ENCODE measurements around the gene GTF2F1.
"Not testable (repeated sequence)": the region's sequence is repeated elsewhere in the genome, so short reads cannot be mapped to it uniquely, and the experiment has no call there.

GTF2F1 gene

DNA sequence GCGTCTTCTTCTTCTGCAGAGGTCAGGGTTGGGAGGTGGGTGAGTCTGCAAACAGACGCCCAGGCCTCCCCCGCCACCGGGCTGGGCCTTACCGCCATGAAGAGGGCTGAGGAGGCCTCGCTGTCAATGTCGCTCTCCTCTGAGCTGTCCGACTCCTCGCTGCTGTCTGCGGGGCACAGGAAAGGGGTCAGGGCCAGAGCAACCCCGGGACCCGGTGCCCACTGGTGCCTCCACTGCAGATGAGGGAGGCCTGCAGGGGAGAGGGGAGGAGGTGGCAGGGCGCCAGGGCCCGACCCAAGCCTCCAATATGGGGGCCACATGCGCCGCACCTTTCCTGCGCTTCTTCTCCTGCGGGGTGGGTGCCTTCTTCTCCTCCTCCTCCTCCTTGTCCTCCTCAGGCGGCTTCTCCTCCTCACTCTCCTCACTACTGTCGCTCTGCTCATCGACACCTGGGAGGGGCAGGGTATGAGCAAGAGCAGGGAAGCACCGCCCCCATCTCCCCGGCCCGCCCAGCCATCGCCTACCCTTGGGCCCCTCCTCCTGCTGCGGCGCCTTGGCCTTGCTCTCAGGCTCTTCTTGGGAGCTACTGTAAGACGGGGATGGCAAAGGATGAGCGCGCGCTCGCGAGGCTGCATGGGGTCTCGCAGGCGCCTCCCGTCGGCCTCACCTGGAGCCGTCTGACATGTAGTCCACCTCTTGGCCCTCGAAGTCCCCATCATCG, 11.8 kb downstream of the GTF2F1 start:
- no peak for DNase-seq

DNA sequence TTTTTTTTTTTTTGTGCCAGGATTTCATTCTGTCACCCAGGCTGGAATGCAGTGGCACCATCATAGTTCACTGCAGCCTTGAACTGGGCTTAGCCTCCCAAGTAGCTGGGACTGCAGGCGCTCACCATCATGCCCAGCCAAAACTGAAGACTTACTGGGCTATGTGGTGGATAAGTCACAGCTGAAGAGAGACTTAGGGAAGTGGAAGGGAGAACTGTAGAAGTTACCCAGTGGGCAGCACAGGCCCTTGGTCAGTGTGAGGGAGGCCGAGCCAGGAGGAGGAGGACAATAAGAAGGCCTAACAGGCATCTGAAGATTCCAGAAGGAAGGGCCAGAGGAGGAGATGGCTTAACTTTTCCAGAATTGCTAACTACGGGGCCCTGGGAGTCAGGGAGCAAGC, 13.2 kb downstream of the GTF2F1 start:
- DNase-seq = no peak

DNA sequence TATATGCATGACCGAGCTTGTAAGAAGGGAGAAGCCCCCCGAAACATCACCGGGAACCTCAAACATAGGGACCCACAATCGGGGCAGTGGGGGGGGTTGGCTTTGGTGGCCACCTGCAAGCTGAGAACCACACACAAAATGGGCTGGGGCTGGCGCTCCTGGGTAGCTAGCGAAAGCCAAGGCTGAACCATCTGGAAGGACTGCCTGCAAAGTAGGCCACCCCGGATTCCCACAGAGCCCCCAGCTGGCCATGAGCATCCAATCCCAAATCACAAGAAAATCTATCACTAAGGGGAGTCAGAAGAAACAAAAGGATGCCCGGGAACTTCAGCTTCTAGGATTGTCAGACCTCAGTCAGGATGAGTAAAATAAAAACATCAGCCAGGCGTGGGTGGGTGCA, 14.5 kb downstream of the GTF2F1 start:
- DNase-seq = no peak

DNA sequence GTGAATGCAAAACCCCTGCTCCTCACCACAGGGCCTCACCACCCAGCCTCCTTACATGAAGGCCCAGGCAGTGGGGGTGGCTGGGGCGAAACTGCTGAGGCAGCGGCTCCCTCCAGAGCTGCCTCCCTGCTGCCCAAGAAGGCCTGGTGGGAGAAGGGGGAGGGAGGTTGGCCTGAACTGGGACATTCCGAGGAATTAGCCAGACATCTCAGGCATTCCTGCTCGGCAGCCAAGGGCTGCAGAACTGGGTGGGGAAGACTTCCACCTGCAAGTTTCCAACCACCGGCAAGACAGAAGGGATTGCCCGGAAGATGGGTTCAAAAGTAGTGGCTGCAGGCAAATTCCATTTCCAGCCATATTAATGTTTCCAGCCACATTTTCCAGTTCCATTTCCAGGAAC, 14.9 kb downstream of the GTF2F1 start:
- DNase-seq = no peak

DNA sequence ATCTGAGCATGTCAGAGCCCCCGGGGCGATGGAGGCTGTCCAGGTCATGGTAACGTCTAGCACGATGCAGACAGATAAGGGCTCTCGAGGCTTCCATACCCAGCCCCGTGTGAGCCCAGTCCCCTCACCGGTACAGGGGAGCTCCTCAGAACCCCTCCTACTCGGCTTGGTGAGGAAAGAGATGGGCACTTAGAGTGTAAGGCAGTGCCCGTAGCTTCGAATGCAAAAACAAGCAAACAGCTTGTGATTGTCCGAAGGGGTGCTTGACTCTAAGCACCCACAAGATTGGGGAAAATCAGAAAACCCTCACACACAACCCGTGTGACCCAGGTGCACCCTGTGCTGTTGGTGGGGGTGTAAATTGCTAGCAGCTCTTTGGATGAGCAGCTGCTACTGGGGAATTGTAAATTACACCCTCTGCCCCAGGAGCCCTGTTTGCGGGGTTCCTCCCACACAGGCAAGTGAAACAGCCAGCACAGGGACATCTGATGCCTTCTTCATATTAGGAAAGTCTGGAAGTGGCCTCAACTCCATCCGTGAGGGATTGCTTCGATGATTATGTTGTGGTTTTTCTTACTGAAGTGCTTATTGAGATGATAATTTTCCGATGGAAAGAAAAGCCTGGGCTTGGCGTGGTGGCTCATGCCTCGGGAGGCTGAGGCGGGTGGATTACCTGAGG, 16.3 kb downstream of the GTF2F1 start:
- DNase-seq = no peak

DNA sequence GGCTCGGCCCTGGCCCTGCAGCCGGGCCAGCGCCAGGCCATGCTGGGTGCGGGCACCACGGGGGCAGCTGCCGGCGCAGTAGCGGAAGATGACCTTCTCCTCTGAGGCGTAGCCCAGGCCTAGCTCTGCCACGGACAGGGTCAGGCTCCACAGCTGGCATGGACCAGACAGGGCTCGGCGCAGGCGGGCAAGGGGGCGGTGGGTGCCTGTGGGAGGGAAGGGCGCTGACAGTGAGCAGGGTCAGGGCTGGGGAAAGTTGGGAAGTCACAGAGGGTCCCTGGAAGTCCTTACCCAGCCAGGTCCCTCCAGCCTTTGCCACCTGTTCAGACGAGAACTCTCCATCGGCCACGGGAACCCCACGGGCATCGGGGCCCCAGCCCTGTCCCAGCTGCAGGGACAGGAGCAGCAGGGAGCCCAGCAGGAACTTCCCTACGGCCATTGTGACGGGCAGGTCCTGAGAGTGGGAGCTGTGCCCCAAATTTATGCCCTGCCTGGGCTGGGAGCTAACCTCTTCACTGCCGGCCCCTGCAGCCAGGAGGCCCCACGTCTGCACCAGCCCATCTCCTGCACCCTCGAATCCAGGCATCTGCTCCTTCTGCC, 17.5 kb downstream of the GTF2F1 start, which contains the start of gene PSPN:
Gene PSPN, minus strand, starts transcription at position 523 of the 600 bp plus-strand sequence. Its CDS starts 84 bp downstream, at position 439.
- no peak for DNase-seq

DNA sequence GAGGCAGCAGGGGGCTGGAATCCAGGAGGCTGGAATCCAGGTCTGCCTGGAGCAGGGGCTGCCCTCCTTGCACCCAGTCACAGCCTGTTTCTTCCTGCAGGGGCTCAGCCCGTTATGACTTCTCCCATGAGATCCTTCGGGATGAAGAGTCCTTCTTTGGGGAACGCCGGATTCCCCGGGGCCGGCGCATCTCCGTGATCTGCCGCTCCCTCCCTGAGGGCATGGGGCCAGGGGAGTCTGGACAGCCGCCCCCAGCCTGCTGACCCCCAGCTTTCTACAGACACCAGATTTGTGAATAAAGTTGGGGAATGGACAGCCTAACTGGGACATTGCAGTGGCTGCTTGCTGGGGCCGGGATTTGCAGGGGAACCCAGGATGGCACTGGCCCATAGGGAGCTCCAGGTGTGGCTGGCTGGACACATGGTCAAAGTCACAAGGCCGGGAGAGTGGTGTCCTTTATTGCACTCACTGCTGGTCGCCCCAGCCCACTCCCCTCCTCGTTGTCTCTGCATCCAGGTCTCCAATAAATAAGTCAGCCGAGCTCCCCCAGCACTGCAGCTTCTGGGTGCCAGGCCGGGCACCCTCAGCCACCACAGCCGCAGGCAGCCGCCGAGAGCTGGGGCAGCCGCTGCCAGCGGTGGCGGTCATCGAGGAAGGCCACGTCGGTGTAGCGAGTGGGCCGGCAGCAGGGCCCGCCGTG, 18.1 kb downstream of the GTF2F1 start:
- DNase-seq = no peak

DNA sequence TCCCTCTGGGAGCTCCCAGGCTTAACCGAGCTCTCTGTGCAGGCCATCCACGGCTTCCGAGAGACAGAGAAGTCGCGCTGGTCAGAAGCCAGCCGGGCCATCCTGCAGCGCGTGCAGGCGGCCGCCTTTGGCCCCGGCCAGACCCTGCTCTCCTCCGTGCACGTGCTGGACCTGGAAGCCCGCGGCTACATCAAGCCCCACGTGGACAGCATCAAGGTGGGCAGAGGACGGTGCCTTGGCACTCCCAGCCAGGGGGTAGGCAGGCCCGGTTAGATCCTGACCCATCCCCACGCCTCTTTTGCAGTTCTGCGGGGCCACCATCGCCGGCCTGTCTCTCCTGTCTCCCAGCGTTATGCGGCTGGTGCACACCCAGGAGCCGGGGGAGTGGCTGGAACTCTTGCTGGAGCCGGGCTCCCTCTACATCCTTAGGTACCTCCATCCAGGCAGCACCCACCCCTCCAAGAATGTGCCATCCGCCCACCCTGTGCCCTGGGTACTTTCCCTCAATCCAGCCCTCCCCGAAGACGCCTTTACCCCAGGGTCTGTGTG, 18.7 kb downstream of the GTF2F1 start:
- no peak for DNase-seq

DNA sequence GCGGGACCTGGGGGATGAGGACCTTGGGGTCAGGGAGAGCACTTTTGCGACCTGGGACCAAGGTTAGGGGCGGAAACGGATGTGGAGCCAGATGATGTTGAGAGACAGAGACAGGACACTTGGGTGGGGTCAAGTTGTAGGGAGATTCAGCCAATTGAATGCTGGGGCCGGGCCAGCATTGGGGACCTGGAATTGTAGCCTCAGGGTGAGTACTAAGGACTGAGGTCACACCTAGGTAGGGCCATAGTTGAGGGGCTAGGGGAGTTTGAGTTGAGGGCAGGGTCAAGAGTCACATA, 19.2 kb downstream of the GTF2F1 start:
- DNase-seq = no peak

DNA sequence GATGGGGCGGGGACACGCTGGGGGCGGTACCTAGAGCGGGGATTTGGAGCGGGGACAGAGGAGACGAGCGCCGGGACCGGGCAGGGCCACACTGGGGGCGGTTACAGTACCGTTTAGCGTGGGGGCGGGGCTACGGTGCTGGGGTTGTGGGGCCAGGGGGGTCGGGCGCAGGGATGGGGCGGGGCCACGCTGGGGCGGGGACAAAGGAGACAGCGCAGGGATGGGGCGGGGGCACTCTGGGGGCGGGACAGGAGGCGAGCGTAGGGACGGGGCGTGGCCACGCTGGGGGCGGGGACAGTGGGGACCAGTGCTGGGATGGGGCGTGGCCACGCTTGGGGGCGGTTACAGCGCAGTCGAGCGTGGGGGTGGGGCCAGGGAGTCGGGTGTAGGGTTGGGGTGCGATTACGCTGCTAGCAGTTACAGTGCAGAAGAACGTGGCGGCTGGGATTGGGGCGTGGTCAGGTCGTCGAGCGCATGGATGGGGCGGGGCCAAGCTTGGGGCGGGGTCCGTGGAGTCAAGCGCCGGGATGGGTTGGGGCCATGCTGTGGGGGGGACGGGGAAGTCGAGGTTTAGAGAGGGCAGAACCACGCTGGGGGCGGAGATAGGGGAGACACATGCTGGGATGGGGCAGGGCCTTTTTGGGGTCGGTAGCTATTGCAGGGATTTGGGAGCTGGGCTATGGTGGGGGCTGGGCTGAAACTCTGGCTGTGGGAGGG, 19.7 kb downstream of the GTF2F1 start:
- DNase-seq = peak; percentile 77

DNA sequence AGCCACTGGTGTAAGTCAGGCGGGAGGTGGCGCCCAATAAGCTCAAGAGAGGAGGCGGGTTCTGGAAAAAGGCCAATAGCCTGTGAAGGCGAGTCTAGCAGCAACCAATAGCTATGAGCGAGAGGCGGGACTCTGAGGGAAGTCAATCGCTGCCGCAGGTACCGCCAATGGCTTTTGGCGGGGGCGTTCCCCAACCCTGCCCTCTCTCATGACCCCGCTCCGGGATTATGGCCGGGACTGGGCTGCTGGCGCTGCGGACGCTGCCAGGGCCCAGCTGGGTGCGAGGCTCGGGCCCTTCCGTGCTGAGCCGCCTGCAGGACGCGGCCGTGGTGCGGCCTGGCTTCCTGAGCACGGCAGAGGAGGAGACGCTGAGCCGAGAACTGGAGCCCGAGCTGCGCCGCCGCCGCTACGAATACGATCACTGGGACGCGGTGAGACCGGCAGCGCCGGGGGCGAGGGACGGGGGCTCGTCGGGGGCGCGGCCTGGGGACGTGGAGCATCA, 20.3 kb downstream of the GTF2F1 start, which contains the start of gene ALKBH7:
Gene ALKBH7, plus strand, starts transcription at position 201 of the 502 bp plus-strand sequence. Its CDS starts 27 bp downstream, at position 228.
- DNase-seq = peak; percentile 99

DNA sequence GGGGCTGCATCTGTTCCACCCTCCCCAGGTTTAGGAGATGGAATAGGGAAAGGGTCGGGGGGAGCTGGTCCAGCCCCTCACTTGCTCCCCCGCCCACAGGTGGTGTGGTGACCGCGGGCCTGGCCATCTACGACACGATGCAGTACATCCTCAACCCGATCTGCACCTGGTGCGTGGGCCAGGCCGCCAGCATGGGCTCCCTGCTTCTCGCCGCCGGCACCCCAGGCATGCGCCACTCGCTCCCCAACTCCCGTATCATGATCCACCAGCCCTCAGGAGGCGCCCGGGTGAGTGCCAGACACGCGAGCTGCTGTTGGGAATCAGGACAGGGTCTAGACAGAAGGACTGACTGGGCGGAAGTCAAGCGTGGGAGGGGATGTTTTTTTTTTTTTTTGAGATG, 28.6 kb downstream of the GTF2F1 start:
- DNase-seq = no peak

DNA sequence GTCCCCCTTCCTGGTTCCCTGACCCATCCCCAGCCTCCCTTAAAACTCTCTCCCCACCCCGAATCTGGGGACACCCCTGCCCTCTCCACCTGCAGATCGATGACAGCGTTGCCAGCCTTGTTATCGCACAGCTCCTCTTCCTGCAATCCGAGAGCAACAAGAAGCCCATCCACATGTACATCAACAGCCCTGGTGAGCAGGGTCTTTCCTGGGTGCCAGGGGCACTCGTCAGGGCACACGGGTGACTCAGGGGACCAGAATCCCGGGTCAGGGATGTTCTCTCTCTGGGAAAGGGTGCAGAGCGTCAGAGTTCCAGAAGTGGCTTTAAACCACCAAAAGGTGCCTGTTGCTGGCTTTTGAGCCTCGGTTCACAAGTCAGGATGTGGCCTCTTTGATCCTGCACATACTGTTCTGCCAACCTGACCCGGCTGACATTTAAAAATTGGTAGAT, 30.6 kb downstream of the GTF2F1 start:
- DNase-seq = no peak

DNA sequence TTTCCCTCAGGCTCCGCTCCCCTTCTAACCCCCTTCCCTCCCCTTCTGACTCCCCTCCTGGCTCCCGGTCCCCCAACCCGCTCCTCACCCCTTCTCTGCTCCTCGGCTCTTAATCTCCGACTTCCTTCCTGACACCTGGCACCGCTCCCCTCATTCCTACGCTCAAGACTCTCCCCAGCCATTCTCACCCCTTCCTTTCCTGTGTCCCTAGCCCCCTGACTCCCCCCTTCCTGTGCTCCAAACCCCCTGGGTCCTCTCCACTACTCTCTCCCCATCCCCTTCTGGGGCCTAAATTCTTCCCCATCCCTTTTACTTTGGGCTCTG, 31.0 kb downstream of the GTF2F1 start:
- DNase-seq = no peak

DNA sequence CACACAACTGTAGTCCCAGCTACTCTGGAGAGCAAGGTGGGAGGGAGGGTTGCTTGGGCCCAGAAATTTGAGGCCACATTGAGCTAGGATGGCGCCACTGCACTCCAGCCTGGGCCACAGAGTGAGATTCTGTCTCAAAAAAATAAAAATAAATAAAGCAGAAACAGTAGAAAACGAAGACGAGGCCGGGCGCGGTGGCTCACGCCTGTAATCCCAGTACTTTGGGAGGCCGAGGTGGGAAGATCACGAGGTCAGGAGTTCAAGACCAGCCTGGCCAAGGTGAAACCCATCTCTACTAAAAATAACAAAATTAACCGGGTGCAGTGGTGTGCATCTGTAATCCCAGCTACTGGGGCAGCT, 32.1 kb downstream of the GTF2F1 start:
- DNase-seq = not testable (repeated sequence)

DNA sequence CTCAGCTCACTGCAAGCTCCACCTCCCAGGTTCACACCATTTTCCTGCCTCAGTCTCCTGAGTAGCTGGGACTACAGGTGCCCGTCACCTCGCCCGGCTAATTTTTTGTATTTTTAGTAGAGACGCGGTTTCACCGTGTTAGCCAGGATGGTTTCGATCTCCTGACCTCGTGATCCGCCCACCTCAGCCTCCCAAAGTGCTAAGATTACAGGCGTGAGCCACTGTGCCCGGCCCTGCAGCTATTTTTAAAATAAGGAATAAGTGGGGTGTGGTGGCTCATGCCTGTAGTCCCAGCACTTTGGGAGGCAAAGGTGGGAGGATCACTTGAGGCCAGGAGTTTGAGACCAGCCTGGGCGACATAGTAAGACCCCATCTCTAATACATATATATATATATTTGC, 32.5 kb downstream of the GTF2F1 start:
- DNase-seq = not testable (repeated sequence)

DNA sequence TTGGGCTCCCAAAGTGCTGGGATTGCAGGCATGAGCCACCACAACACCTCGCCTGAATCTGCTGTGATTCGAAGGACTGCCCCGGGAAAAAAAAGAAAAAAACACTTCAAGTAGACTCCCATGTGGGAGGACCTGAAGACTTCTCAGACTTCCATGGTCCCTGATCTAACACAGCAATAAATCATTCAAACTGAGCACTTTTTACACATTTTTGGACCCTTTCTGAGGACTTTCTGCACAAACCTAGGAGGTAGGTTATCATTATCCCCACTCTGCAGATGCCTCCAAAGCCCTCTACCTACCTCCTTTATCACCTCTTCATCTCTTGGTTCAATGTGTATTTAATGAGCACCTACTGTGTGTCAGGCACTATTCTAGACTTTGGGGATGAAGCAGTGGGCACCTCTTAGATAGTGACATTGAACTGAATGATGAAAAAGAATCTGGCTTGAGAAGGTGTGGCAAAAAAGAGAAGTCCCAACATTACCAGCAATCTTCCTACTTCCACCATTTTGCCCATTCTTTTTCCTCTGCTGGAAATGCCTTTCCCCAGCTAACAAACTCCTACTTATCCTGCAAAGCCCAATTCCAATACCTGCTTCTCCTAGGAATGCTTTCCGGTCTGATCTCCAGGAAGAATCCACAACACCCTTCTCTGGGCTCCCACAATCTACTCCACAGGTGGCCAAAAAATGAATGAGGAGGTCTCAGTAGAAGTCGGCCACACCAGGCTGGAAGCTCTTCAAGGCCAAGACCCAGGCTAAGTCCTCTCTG, 33.2 kb downstream of the GTF2F1 start:
- no peak for DNase-seq

DNA sequence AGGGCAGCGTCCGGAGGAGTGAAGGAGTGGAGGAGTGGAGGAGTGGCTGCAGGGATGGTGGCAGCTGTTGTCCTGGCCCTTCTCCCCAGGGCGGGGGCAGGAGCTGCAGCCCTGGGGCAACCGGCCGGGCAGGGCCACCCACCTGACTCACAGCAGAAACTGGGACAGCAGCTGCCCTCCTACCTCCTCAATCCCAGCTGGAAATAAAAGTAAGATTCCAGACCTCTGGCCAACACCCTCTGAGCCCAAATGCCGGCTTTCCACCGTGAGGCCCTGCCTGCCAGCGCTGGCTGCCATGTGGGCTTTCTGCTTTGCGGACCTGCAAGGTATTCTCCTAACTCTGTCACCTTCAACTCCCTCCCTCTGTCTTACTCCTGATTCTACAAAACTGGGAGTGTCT, 35.0 kb downstream of the GTF2F1 start:
- DNase-seq = no peak

DNA sequence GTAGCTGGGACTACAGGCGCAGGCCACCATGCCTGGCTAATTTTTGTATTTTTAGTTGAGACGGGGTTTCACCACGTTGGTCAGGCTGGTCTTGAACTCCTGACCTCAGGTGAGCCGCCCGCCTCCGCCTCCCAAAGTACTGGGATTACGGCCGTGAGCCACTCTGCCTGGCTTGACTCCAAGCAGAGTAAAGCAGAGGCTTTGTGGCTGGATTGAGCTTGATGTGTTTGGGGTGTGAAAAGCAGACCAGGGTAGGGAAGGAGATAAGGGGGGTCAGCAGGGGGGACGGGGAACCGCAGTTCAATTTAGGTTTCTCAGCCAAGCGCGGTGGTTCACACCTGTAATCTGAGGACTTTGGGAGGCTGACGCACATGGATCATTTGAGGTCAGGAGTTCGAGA, 35.8 kb downstream of the GTF2F1 start:
- no peak for DNase-seq

DNA sequence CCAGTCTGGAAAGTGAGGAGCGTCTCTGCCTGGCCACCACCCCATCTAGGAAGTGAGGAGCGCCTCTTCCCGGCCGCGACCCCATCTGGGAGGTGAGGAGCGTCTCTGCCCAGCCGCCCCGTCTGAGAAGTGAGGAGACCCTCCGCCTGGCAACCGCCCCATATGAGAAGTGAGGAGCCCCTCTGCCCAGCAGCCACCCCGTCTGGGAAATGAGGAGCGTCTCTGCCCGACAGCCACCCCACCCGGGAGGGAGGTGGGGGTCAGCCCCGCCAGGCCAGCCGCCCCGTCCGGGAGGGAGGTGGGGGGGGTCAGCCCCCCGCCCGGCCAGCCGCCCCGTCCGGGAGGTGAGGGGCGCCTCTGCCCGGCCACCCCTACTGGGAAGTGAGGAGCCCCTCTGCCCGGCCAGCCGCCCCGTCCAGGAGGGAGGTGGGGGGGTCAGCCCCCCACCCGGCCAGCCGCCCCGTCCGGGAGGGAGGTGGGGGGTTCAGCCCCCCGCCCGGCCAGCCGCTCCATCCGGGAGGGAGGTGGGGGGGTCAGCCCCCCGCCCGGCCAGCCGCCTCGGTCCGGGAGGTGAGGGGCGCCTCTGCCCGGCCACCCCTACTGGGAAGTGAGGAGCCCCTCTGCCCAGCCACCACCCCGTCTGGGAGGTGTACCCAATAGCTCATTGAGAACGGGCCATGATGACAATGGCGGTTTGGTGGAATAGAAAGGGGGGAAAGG, 37.5 kb downstream of the GTF2F1 start:
- DNase-seq = not testable (repeated sequence)

DNA sequence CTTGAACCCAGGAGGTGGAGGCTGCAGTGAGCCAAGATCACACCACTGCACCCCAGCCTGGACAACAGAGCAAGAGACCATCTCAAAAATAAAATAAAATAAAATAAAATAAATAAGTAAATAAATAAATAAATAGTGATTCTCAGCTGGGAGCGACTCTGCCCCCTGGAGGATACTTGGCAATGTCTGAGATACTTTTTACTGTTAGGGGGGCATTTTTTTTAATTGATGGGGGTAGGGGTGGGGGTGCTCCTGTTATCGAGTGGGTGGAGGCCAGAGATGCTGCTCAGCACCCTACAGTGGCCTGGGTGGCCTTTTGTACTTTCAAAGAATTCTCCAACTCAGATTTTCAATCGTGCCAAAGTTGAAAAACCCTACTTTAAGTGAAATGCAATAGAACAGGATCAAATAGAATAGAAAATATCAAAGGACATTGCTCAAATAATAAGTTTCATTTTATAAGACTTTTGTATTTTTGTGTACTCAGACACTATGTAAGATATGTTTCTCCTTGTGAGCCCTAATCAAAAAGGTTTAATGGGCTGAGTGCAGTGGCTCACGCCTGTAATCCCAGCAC, 38.8 kb downstream of the GTF2F1 start:
- no peak for DNase-seq

All from NCI-H524 treated with DMSO at 0.1 percent for 48 hours (cell line).